Activated CD8-positive, alpha-beta memory T cell treated with anti-CD3 and anti-CD28 coated beads, Interleukin-2, amount 50 U/mL, for 4 hours (primary cell): Measurements from ENCODE around the gene DPM2.

Experiments used
- DNase-seq: peaks from one replicate; pipeline ENCODE4 v3.0.0-alpha.2; 2020

The DPM2 gene

GRCh38 chr9:127972236-127972871 lies 34.7 kb upstream of the DPM2 start:
- DNase-seq, result no peak

DNA sequence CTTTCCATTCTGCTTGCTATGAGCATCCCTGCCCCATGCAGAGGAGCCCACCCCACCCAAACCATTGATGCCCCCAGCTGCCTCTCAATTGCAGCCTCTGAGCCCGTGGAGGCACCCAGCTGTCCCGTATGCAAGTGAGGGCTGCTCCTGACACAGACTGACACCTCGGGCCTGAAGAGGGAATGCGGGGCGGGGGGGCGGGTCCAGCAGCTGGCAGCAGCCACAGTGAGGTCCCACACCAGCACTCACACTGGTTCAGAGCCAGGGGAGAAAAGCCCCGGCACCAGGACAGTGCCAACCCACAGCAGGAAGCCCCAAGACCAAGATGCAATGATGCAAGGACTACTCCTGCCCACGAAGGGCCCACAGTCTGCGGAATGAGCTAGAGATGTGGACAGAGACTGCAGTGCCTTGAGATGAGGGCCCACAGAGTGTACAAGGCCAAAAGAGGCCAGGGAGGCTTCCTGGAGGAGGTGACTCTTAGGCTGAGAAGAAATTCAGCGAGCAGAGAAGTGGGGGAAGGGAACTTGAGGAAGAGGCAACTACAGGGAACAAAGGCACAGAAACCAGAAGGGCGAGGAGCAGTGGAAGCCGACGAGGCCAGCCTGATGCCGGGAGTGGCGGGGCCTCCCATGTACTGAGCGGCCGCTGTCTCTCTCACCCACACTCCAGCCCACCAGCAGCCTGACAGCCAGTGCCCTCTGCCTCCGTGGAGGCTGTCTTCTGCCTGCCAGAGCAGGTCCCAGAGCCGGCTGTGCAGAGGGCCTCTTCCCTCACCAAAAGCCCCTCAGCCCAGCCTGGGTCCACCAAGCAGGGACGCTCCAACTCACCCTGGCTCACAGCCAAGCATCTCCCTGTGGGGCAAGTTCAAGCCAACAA lies 33.9 kb upstream of the DPM2 start:
- DNase-seq, result no peak

- peak; percentile 52 for DNase-seq
These were observed 33.0 kb upstream of the DPM2 start for GRCh38 chr9:127970401-127971313.

- no peak for DNase-seq
These were observed 31.2 kb upstream of the DPM2 start for GRCh38 chr9:127968700-127969383.

- DNase-seq, result peak; percentile 56
These were observed 30.4 kb upstream of the DPM2 start for GRCh38 chr9:127968042-127968441.

- no peak for DNase-seq
These were observed 29.6 kb upstream of the DPM2 start for GRCh38 chr9:127967151-127967809.

DNA sequence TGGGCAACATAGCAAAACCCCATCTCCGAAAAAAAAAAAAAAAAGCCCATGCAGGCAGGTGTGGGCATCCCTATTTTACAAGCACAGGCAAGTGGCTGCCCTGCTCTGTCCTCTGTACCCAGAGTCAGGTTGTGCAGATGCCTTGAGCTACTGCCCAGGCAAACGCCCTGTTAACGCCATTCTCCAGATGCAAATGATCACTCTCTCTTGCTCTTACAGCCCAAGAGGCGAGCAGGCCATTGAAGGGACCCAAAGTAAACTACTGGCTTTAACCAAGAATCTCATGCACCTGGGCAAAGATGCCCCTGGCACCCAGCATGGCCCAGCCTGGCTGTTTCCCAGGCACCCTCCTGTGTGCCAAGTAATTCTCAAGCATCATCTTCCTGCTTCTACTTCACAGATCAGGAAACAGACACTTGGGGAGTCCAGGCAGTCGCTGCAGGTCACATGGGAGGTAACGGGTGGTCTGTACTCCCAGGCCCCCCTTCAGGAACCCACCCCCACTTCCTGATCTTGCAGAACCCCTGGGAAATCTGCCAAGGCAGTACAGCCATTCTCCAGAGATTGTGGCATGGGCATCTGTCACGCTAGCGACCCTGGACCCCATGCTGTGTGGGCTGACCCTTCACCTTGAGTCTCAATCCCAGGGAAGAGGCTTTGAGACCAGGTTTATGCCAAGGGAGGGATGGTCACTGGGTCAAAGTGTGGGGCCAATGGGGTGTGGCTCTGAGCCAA lies 28.9 kb upstream of the DPM2 start:
- DNase-seq, result no peak

DNA sequence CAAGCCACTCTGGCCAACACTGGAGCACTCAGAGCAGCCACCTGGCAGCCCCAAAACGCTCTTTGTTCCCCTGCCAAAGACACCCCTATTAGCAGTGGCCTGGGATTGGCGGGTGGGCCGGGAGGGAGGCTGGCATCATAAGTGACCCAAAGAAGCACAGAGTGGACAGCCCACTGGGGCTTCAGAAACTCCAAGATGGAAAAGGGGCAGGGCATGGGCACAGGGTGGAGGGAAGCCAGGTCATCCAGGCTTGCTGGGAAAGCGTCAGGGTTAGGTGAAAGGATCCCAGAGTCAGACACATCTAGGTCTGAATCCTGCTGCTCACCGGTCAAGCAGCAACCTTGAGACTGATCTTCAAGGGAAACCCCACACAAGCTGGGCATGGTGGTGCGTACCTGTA lies 28.3 kb upstream of the DPM2 start:
- DNase-seq, result no peak

- DNase-seq, result no peak
These were observed 25.9 kb upstream of the DPM2 start for GRCh38 chr9:127963359-127964064.

DNA sequence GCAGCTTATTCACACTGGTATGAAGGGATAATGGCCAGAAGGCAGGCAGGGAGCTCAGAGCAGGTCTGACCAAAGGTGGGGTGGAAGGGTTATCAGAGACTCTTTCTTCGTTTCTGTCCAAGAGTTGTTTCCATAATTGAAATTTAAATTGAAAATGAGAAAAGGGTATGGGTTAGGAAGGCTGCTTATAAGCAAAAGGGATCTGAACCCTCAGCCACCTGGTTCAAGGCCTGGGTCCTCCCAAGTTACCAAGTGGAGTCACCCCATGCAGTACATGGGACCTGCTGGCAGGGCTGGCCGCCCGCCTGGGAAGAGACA lies 25.3 kb upstream of the DPM2 start:
- no peak for DNase-seq

DNA sequence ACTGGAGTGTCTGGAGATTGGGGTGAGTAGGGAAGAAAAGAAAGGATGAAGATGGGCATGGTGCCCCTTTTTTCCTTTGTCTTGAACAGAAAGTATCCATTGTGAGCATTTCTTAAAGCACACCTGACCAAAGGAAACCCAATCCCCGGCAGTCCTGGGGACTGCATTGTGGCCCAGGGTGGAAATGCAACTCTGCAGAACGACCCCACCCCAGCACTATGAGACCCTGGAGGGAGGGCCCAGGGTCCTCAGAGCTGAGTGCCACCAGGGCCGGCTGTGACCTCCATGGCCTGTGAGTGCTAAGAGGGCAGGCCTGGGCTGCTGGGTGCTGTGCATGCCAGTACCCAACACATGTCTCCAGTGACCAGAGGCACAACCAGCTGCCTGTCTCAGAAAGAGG lies 24.6 kb upstream of the DPM2 start:
- no peak for DNase-seq

GRCh38 chr9:127961613-127962155 lies 24.0 kb upstream of the DPM2 start:
- DNase-seq, result no peak

DNA sequence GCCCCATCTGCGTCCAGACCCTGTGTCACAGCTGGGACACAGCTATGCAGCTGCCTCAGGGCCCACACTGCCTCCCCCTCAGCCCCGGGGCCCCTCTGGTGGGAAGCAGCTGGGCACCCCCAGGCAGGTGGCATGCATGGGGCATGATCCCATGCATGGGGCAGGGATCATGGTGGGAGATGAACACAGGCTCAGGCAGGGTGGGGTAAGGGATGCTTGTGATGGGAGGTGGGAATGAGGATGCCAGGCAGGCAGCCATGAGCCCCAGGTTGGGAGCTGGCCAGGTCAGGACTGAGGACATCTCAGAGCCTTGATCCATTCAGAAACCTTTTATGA lies 23.5 kb upstream of the DPM2 start:
- no peak for DNase-seq

- no peak for DNase-seq
These were observed 22.9 kb upstream of the DPM2 start for GRCh38 chr9:127960410-127961154.

DNA sequence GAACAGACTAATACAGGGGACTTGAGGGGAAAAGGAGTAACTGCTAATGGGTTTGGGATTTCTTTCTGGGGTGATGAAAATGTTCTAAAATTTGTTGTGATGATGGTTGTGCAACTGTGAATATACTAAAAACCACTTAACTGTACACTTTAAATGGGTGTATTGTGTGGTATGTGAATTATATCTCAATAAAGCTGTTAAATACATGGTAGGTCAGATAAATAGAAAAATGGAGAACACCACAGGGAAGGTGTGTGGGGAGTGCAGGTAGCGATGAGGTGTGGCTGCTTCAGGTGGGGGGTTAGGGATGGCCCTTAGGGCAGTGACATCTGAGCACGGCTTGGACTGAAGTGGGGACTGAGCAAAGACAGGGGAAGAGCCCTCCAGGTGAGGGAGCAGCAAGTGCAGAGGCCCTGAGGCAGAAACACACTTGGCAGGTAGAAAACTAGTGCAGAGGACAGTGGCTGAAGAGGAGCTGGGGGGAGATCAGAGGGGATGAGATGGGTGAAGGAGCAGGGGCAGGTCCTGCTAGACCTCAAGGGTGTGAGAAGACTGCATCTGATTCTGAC lies 22.3 kb upstream of the DPM2 start:
- no peak for DNase-seq

DNA sequence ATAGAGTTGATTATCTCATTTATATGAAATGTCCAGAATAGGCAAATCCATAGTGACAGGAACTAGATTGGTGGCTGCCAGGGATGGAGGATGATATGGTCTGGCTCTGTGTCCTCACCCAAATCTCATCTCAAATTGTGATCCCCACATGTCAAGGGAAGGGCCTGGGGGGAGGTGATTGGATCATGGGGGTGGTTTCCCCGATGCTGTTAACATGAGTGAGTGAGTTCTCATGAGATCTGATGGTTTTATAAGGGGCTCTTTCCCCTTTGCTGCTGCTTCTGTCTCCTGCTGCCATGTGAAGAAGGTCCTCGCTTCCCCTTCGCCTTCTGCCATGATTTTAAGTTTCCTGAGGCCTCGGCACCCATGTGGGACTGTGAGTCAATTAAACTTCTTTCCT lies 21.7 kb upstream of the DPM2 start:
- DNase-seq, result no peak

DNA sequence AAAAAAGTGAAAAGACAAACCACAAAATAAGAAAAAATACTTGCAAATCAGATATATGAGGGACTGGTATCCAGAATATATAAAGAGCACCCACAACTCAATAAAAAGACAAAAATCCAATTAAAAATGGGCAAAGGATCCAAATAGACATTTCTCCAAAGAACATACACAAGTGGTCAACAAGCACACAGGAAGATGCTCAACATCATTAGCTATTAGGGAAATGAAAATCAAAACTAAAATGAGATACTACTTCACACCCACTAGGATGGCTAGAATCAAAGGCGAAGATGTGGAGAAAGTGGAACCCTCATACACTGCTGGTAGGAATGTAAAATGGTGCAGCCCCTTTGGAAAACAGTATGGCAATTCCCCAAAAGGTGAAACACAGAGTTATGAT lies 21.1 kb upstream of the DPM2 start:
- no peak for DNase-seq

DNA sequence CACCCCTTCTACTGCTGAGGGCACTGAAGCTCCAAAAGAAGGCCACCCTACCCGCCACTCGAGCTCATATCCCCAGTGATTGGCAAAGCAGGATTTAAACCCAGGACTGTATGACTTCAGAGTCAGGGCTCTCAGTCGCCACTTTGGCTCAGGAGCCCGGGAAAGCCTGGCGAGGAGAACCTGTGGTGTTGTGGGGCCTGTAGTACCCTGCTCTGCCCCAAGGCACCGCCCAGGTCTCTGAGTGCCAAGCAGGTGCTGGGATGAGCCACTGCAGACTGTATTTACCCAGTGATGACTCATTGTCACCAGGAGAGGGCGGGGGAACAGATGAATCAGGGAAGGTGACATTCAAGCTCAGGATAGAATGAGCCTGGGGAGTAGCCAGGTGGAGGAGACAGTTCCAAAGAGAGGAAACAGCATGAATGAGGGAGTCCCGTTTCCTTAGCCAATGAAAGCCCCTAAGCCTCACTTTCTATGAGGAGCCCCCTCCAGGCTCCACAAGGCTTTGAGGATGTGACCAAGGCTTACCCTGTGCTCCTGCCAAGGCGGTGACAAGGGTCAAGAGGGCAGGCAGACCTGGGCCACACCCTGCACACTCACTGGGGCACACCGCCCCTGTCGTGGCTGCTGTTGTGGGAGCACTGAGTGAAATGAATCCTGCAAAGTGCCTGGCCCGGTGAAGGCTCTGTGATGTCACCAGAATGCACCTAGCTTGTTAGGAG lies 17.8 kb upstream of the DPM2 start:
- DNase-seq, result peak; percentile 86

- no peak for DNase-seq
These were observed 17.2 kb upstream of the DPM2 start for GRCh38 chr9:127954831-127955293.
